ENCODE data around the gene TEX51.

TEX51 gene

GRCh38 chr2:126947103-126947429 is 48.4 kb downstream of the TEX51 start:
- Histone ChIP-seq H3K9me3 (ENCODE audit: control extremely low read depth in 1 of 5, control insufficient read depth in 4 of 5, insufficient read depth in 2 of 5, low read depth in 1 of 5, low read length in 4 of 5) (peaks cover 0 to 11% (median 4%) of the 10 kb centered on the region in 5 experiments), H3K27ac (ENCODE audit: insufficient read depth in 1 of 2, low read depth in 1 of 2, low read length in 2 of 2, poor library complexity in 1 of 2, severe bottlenecking in 2 of 2) (no peak overlapping the region), H3K27me3 (replicated peaks in 2 of 5; ENCODE audit: control insufficient read depth in 4 of 5, insufficient read depth in 5 of 5, low read length in 4 of 5) (peaks cover 0 to 3% (median 0%) of the 10 kb centered on the region in 5 experiments), H3K4me3 (ENCODE audit: control insufficient read depth in 1 of 7, extremely low read depth in 1 of 7, insufficient read depth in 4 of 7, low read depth in 2 of 7, low read length in 6 of 7) (no peak overlapping the region), H3K4me1 (ENCODE audit: control extremely low read depth in 1 of 4, control insufficient read depth in 4 of 4, insufficient read depth in 4 of 4, low read length in 3 of 4) (peaks cover 0 to 4% (median 0%) of the 10 kb centered on the region in 4 experiments), H3K36me3 (ENCODE audit: control insufficient read depth in 4 of 4, insufficient read depth in 4 of 4, low read length in 3 of 4) (no peaks in the 10 kb centered on the region)
- CTCF ChIA-PET: no interaction called here
- POLR2A ChIA-PET: no interaction called here
- WGBS (ENCODE audit: insufficient coverage): 94% methylated on average over 4 of the region's 6 CpGs
- DNase-seq: no peak

DNA sequence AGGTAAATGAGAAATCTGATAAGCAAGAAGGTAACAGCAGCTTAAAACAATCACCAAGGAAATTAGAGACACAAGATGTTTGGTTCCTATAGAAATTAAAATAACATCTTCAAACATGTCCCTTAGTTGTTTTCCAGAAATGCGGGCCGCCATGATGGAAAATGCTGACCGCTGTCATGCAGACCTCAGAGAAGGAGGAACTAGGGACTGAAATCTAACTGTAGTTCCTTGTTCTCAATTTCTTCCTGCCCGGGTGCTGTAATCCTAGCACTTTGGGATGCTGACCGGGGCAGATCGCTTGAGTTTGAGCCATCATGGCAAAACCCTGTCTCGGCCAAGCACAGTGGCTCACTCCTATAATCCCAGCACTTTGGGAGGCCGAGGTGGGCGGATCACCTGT is 51.1 kb downstream of the TEX51 start:
- 93% methylated on average over 7 of the region's 9 CpGs for WGBS (ENCODE audit: insufficient coverage)
- Histone ChIP-seq H3K9me3 (ENCODE audit: control extremely low read depth in 1 of 5, control insufficient read depth in 4 of 5, insufficient read depth in 2 of 5, low read depth in 1 of 5, low read length in 4 of 5) (peaks cover 0 to 1% (median 0%) of the 10 kb centered on the region in 5 experiments), H3K4me3 (ENCODE audit: control insufficient read depth in 1 of 7, extremely low read depth in 1 of 7, insufficient read depth in 4 of 7, low read depth in 2 of 7, low read length in 6 of 7) (no peak overlapping the region), H3K4me1 (ENCODE audit: control extremely low read depth in 1 of 4, control insufficient read depth in 4 of 4, insufficient read depth in 4 of 4, low read length in 3 of 4) (peaks cover 0 to 4% (median 0%) of the 10 kb centered on the region in 4 experiments), H3K36me3 (ENCODE audit: control insufficient read depth in 4 of 4, insufficient read depth in 4 of 4, low read length in 3 of 4) (no peaks in the 10 kb centered on the region), H3K27ac (ENCODE audit: insufficient read depth in 1 of 2, low read depth in 1 of 2, low read length in 2 of 2, poor library complexity in 1 of 2, severe bottlenecking in 2 of 2) (no peak overlapping the region), H3K27me3 (replicated peaks in 2 of 5; ENCODE audit: control insufficient read depth in 4 of 5, insufficient read depth in 5 of 5, low read length in 4 of 5) (no peaks in the 10 kb centered on the region)
- DNase-seq: no peak
- ChIA-PET POLR2A (no interaction called here), CTCF (no interaction called here)

- no peak for DNase-seq
- ChIA-PET POLR2A (no interaction called here), CTCF (no interaction called here)
- Histone ChIP-seq H3K4me3 (ENCODE audit: control insufficient read depth in 1 of 7, extremely low read depth in 1 of 7, insufficient read depth in 4 of 7, low read depth in 2 of 7, low read length in 6 of 7) (no peak overlapping the region), H3K9me3 (ENCODE audit: control extremely low read depth in 1 of 5, control insufficient read depth in 4 of 5, insufficient read depth in 2 of 5, low read depth in 1 of 5, low read length in 4 of 5) (peaks cover 0 to 1% (median 0%) of the 10 kb centered on the region in 5 experiments), H3K27me3 (replicated peaks in 2 of 5; ENCODE audit: control insufficient read depth in 4 of 5, insufficient read depth in 5 of 5, low read length in 4 of 5) (no peaks in the 10 kb centered on the region), H3K4me1 (ENCODE audit: control extremely low read depth in 1 of 4, control insufficient read depth in 4 of 4, insufficient read depth in 4 of 4, low read length in 3 of 4) (no peaks in the 10 kb centered on the region), H3K36me3 (ENCODE audit: control insufficient read depth in 4 of 4, insufficient read depth in 4 of 4, low read length in 3 of 4) (no peaks in the 10 kb centered on the region), H3K27ac (ENCODE audit: insufficient read depth in 1 of 2, low read depth in 1 of 2, low read length in 2 of 2, poor library complexity in 1 of 2, severe bottlenecking in 2 of 2) (no peak overlapping the region)
- WGBS (ENCODE audit: insufficient coverage): 100% methylated on average over 2 of the region's 3 CpGs
Observed at GRCh38 chr2:126950504-126950903, 51.8 kb downstream of the TEX51 start.

All from common myeloid progenitor, CD34-positive (primary cell).